Stomach (tissue), 4 donors: ENCODE data around the gene UPF2.

ENCODE experiments used
- CTCF ChIP-seq, 7 experiments: fragments of 450-650 bp in 4 of 7; fragments of 200-600 bp in 3 of 7; sonication (generic) in 3 of 7; IDR thresholded peaks; one replicate each; pipeline ENCODE4 v1.5.1; 2016 to 2019; ENCODE audit warnings: antibody characterized with exemption in 7 of 7, control low read depth in 2 of 7, mild to moderate bottlenecking in 1 of 7
- EP300 ChIP-seq: sonication (generic); formaldehyde crosslinking; IDR thresholded peaks from one replicate; pipeline ENCODE4 v1.6.1; 2017; ENCODE audit warnings: antibody characterized with exemption
- POLR2A ChIP-seq, 4 donors: fragments of 450-650 bp; IDR thresholded peaks; one replicate each; pipeline ENCODE4 v1.6.1; 2016; ENCODE audit warnings: antibody characterized with exemption in 4 of 4, control low read depth in 2 of 4, mild to moderate bottlenecking in 1 of 4, moderate library complexity in 1 of 4
- POLR2AphosphoS5 ChIP-seq, 3 donors: sonication (generic); formaldehyde crosslinking; IDR thresholded peaks; one replicate each; pipeline ENCODE4 v1.6.1; 2016; ENCODE audit warnings: antibody characterized with exemption in 3 of 3

DNA sequence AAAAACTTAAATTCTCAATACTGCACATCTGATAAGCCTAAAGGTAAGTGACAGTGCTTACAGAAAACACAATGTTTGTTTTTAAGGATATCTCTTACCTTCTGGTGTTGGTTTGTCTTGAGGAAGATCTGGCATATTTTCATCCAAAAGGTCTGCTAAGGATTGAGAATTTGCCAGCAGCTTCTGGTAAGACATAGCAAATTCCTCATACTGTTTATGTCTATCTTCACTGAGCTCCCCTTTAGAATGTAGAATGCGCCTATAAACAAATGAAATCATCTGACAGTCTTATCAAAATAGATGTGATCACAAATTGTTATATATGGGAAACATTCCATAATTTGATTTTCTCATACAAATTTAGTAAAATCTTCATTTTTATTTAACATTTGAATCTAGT lies 28.7 kb downstream of the UPF2 start:
- TF ChIP-seq CTCF (IDR thresholded peaks at IDR 0.05) (no peak), POLR2A (IDR thresholded peaks at IDR 0.05) (no peak), POLR2AphosphoS5 (IDR thresholded peaks at IDR 0.05) (no peak), EP300 (no peak)
